Coronary artery (tissue), 2 donors: ENCODE results near the gene SHE.
"Not testable (repeated sequence)": the region's sequence is repeated elsewhere in the genome, so short reads cannot be mapped to it uniquely, and the experiment has no call there.

Experiments
- DNase-seq: peaks from one replicate; pipeline ENCODE4 v3.0.0-alpha.2; 2017; ENCODE audit warnings: low spot score
- H3K27ac ChIP-seq, 2 donors: fragments of 200-600 bp; sonication (generic); one replicate each; pipeline ENCODE4 v1.5.1; 2016 to 2019
- H3K4me3 ChIP-seq: fragments of 200-600 bp; sonication (generic); 2 replicates; pipeline ENCODE4 v1.5.1; 2016; ENCODE audit warnings: mild to moderate bottlenecking, moderate library complexity
- CTCF ChIP-seq: fragments of 200-600 bp; sonication (generic); IDR thresholded peaks from one replicate; pipeline ENCODE4 v1.5.1; 2019; ENCODE audit warnings: antibody characterized with exemption

Gene SHE

GRCh38 chr1:154489695-154490274 lies 12.4 kb downstream of the SHE start:
- peak overlapping the region in 1 of 2 donors; percentile 5 for H3K27ac ChIP-seq
- DNase-seq, result no peak
- H3K4me3 ChIP-seq, result no peak overlapping the region
- TF ChIP-seq CTCF, result no peak

DNA sequence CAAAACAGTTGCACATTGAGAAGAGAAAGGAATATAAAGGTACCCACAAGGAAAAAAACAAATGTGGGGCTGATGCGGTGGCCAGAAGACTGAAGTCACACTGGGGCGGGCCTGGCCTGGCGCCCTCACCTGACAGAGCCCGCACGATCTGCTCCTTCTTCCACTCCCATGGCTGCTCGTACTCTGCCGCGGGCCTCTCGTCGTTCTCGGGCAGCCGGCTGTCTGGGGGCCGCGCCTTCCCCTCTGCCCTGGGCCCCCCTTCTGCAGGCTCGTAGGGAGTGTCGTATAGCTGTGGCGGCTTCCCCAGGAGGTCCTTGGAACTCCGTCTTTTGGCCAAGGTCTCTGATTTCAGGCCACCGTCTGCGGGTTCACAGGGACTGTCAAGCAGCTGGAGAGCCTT lies 13.3 kb downstream of the SHE start:
- no peak for TF ChIP-seq CTCF
- no peak for DNase-seq
- no peak overlapping the region for H3K27ac ChIP-seq
- H3K4me3 ChIP-seq, result no peak overlapping the region

DNA sequence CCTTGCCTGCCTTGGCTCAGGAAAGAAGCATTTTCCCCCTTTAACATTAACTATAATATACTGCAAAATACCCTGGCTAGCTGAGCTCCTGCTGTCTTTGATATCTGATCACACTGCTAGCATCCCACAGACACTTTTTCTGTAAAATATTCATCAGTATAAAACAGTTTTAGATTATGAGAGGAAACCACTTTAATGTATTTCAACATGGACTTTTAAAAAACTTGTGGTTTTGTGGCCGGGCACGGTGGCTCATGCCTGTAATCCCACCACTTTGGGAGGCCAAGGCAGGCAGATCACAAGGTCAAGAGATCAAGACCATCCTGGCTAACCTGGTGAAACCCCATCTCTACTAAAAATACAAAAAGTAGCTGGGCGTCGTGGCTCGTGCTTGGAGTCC lies 15.5 kb downstream of the SHE start:
- H3K4me3 ChIP-seq, H3K27ac ChIP-seq, DNase-seq: not testable (repeated sequence)

DNA sequence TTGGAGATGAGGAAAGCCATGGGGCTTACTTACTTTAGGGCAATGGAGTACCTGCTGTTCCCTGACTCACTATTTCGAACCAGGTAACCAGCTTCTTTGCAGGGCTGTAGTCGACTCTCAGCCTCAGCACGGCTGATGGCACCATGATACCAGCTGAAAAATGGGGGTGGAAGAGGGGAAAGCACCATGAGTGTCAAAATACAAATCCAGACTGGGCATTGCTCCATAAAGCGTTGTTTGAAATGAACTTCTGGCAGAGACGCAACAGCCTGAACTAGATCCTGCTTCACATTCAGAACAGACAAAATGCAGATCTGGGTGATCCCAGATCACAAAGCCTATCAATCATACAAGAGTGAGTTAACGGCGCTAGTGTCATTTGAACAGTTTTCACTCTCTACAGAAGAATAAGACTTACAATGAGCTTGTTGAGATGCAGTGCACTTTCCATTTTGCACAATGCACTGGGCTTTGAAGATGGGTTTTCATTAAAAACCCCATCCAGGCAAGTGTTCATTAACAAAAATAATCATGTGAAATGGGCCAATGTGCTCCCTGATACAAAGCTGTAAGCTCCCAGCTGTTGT lies 16.2 kb downstream of the SHE start:
- peak overlapping the region in 1 of 2 donors; percentile 3 for H3K27ac ChIP-seq
- TF ChIP-seq CTCF, result no peak
- H3K4me3 ChIP-seq, result no peak overlapping the region
- no peak for DNase-seq

DNA sequence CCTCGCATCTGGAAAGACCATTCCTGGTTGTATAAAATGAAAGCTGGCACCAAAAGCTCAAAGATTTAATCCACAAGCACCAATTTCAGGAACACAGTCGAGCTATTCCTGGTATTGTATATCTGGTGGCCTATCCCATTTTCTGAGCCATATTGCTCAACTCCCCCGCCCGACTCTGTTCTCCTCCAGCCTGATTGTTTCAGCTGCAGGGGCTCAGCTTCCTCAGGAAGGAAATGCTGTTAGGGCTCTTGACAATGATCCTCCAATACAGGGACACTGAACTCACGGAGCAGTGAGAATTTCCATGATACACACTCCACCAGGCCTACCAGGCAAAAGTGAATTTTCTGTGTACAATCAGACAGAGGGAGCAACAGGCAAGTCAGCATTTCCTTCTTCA lies 17.1 kb downstream of the SHE start:
- H3K27ac ChIP-seq, result peak overlapping the region in 1 of 2 donors; percentile 3
- no peak for DNase-seq
- TF ChIP-seq CTCF, result no peak
- no peak overlapping the region for H3K4me3 ChIP-seq

DNA sequence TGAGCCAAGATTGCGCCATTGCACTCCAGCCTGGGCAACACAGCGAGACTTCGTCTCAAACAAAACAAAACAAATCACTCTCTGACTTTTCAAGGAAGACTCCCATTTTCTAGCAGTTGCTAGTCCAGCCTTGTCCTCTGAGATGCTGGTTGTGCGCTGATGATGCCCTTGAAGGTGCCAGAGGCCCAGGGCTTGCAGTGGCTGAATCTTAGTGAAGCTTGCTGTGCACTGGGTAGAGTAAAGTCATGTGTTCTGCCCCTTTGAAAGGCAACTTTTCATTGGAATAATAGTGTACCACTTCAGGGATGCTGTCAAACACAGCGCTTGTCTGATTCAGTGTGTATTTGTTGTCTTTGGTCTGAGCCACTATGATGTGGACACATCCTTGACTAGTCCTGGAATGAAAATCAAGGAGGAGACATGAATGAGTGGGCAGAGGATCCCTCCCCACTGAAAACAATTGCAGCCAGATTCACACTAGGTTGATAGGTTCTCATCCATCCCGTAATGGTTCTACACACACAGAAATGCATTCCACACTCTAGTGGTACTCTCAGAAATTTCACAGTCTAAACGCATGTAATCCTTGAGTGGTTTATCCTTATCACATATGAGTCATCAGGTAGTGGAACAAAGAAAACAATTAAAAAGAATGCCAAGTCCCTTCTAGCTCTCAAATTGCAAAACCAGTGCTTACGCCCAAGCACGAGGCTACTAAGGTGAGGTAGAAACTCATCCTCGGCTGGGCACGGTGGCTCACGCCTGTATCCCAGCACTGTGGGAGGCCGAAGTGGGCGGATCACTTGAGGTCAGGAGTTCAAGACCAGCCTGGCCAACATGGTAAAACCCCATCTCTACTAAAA lies 18.0 kb downstream of the SHE start:
- no peak for TF ChIP-seq CTCF
- DNase-seq, result no peak
- peak overlapping the region in 1 of 2 donors; percentile 58 for H3K27ac ChIP-seq
- H3K4me3 ChIP-seq, result no peak overlapping the region

DNA sequence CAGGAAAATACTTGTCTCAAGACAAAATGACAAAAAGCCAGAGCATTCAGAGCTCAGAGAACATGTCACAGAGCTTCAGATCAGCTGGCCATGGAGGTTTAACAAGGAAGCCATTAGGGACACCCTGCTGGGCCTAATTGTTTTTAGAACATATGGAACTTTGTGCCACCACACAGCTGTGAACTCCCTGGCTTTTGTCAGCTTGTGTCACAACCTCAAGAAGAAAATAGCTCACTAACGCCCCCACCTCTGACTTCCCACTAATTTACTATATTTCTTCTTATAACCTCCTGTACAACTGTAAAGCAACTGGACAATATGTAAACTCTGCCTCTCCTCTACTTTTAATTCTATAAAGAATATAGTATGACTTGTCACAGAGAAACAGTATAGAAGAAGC lies 21.2 kb downstream of the SHE start:
- TF ChIP-seq CTCF, result no peak
- no peak for DNase-seq
- no peak overlapping the region for H3K27ac ChIP-seq
- H3K4me3 ChIP-seq, result no peak overlapping the region
